Liver (tissue), 9 donors: ENCODE results near the gene GRK2. TPM values are rescaled to one million over a fixed set of nuclear protein-coding genes. Genes with fewer than 3 reads are reported as not detected.

Source experiments
- DNase-seq: peaks from one replicate; pipeline ENCODE4 v3.0.0-alpha.2; 2017; ENCODE audit warnings: low spot score
- H3K27ac ChIP-seq, 2 donors: one replicate each; pipeline ENCODE4 v1.7.0; 2013; ENCODE audit warnings: inconsistent platforms in 2 of 2, low read length in 2 of 2, control low read depth in 1 of 2, low read depth in 1 of 2, mild to moderate bottlenecking in 1 of 2
- H3K27me3 ChIP-seq, 4 donors: one replicate each; pipeline versions ENCODE4 v1.6.1 to v1.7.0; 2013; ENCODE audit warnings: low read length in 3 of 4, inconsistent platforms in 1 of 4, mild to moderate bottlenecking in 1 of 4, moderate library complexity in 1 of 4; ENCODE audit not compliant: control insufficient read depth in 4 of 4, insufficient read depth in 4 of 4
- H3K36me3 ChIP-seq, 4 donors: one replicate each; pipeline versions ENCODE4 v1.6.1 to v1.7.0; 2013; ENCODE audit warnings: low read length in 3 of 4, mild to moderate bottlenecking in 3 of 4, low read depth in 1 of 4, moderate library complexity in 1 of 4; ENCODE audit not compliant: control insufficient read depth in 4 of 4, insufficient read depth in 3 of 4
- H3K4me1 ChIP-seq, 4 donors: one replicate each; pipeline versions ENCODE4 v1.6.1 to v1.7.0; 2013; ENCODE audit warnings: low read length in 3 of 4, mild to moderate bottlenecking in 3 of 4, moderate library complexity in 1 of 4; ENCODE audit not compliant: control insufficient read depth in 4 of 4, insufficient read depth in 4 of 4
- H3K4me3 ChIP-seq, 3 donors: one replicate each; pipeline versions ENCODE4 v1.6.1 to v1.7.0; 2013; ENCODE audit warnings: low read length in 3 of 3, control low read depth in 1 of 3, low read depth in 1 of 3, mild to moderate bottlenecking in 1 of 3
- H3K9ac ChIP-seq, 2 donors: one replicate each; pipeline ENCODE4 v1.7.0; 2013; ENCODE audit warnings: low read length in 2 of 2, mild to moderate bottlenecking in 2 of 2, moderate library complexity in 2 of 2, control low read depth in 1 of 2, low read depth in 1 of 2
- H3K9me3 ChIP-seq, 4 donors: one replicate each; pipeline versions ENCODE4 v1.6.1 to v1.7.0; 2013; ENCODE audit warnings: low read length in 3 of 4; ENCODE audit not compliant: control insufficient read depth in 4 of 4
- EGR1 ChIP-seq, 2 donors: IDR thresholded peaks; 2 replicates each; pipeline ENCODE4 v1.6.1; 2016 to 2018; ENCODE audit warnings: antibody characterized with exemption in 2 of 2, low read depth in 2 of 2
- FOXA1 ChIP-seq: IDR thresholded peaks from 2 replicates; pipeline ENCODE4 v1.6.1; 2016; ENCODE audit warnings: antibody characterized with exemption
- FOXA2 ChIP-seq: IDR thresholded peaks from 2 replicates; pipeline ENCODE4 v1.6.1; 2016; ENCODE audit warnings: antibody characterized with exemption
- GABPA ChIP-seq, 2 donors: IDR thresholded peaks in 1 of 2; conservative IDR thresholded peaks in 1 of 2; 2 replicates each; pipeline ENCODE4 v1.6.1; 2016; ENCODE audit warnings: antibody characterized with exemption in 2 of 2, mild to moderate bottlenecking in 1 of 2, moderate library complexity in 1 of 2
- HNF4A ChIP-seq, 2 donors: conservative IDR thresholded peaks; 2 replicates each; pipeline ENCODE4 v1.6.1; 2016; ENCODE audit warnings: antibody characterized with exemption in 2 of 2, mild to moderate bottlenecking in 2 of 2
- HNF4G ChIP-seq: IDR thresholded peaks from 2 replicates; pipeline ENCODE4 v1.6.1; 2016; ENCODE audit warnings: antibody characterized with exemption
- JUND ChIP-seq, 2 donors: IDR thresholded peaks; 2 replicates each; pipeline ENCODE4 v1.6.1; 2016; ENCODE audit warnings: antibody characterized with exemption in 2 of 2
- NR2F2 ChIP-seq: IDR thresholded peaks from 2 replicates; pipeline ENCODE4 v1.6.1; 2016; ENCODE audit warnings: antibody characterized with exemption
- RAD21 ChIP-seq, 2 donors: IDR thresholded peaks; 2 replicates each; pipeline ENCODE4 v1.6.1; 2016; ENCODE audit warnings: antibody characterized with exemption in 2 of 2, mild to moderate bottlenecking in 2 of 2
- RXRA ChIP-seq, 2 donors: IDR thresholded peaks; 2 replicates each; pipeline ENCODE4 v1.6.1; 2017 to 2018; ENCODE audit warnings: antibody characterized with exemption in 2 of 2, mild to moderate bottlenecking in 1 of 2
- SP1 ChIP-seq: IDR thresholded peaks from 2 replicates; pipeline ENCODE4 v1.6.1; 2018; ENCODE audit warnings: antibody characterized with exemption, mild to moderate bottlenecking
- TAF1 ChIP-seq: conservative IDR thresholded peaks from 2 replicates; pipeline ENCODE4 v1.6.1; 2016; ENCODE audit warnings: antibody characterized with exemption, mild to moderate bottlenecking
- YY1 ChIP-seq: IDR thresholded peaks from 2 replicates; pipeline ENCODE4 v1.6.1; 2016; ENCODE audit warnings: antibody characterized with exemption, mild to moderate bottlenecking
- WGBS: extraction: QIAGEN DNeasy Blood & Tissue Kit; methylation state at CpG from one replicate; pipeline ENCODE4 v1.1.7; 2013; 5-methylcytosine and 5-hydroxymethylcytosine counted together
- polyA plus RNA-seq, 2 donors: library from polyadenylated mRNA; stranded (reverse) in 1 of 2; unstranded in 1 of 2; fragments of 200-250 nt in 1 of 2; fragments of >200 nt in 1 of 2; fragmentation: Nextera tagmentation in 1 of 2; extraction: Ambion mirVana in 1 of 2; gene quantifications; one replicate each; pipeline versions ENCODE4 v1.2.1 to v1.2.3, GENCODE V29; 2013 to 2015
- total RNA-seq, 2 donors: library from RNA; depleted of rRNA; stranded (reverse); fragments of >200 nt; gene quantifications; one replicate each; pipeline ENCODE4 v1.2.3, GENCODE V29; 2014
- TF ChIP-seq, protein P1 (sequence below): IDR thresholded peaks from 2 replicates; pipeline ENCODE4 v1.6.1; 2016; ENCODE audit warnings: antibody characterized with exemption
- TF ChIP-seq, protein P2 (sequence below): IDR thresholded peaks from 2 replicates; pipeline ENCODE4 v1.6.1; 2016; ENCODE audit warnings: antibody characterized with exemption
- TF ChIP-seq, protein P3 (sequence below): IDR thresholded peaks from 2 replicates; pipeline ENCODE4 v1.6.1; 2016; ENCODE audit warnings: antibody characterized with exemption
- TF ChIP-seq, protein P4 (sequence below): fragments of 150-350 bp; IDR thresholded peaks from 2 replicates; pipeline ENCODE4 v1.5.1; 2017; ENCODE audit warnings: improper control_type of control experiment, low read depth, low read length; ENCODE audit not compliant: missing input control
- TF ChIP-seq, protein P5 (sequence below): IDR thresholded peaks from 2 replicates; pipeline ENCODE4 v1.6.1; 2016; ENCODE audit warnings: antibody characterized with exemption, mild to moderate bottlenecking
- donor health status: healthy.
- donor health status: healthy.
- donor health status: healthy.
- donor health status: healthy.
- donor health status: healthy.

The GRK2 gene
- total and polyA plus RNA-seq, 4 donors: 13.4 to 41.4 (median 31.7) TPM

DNA sequence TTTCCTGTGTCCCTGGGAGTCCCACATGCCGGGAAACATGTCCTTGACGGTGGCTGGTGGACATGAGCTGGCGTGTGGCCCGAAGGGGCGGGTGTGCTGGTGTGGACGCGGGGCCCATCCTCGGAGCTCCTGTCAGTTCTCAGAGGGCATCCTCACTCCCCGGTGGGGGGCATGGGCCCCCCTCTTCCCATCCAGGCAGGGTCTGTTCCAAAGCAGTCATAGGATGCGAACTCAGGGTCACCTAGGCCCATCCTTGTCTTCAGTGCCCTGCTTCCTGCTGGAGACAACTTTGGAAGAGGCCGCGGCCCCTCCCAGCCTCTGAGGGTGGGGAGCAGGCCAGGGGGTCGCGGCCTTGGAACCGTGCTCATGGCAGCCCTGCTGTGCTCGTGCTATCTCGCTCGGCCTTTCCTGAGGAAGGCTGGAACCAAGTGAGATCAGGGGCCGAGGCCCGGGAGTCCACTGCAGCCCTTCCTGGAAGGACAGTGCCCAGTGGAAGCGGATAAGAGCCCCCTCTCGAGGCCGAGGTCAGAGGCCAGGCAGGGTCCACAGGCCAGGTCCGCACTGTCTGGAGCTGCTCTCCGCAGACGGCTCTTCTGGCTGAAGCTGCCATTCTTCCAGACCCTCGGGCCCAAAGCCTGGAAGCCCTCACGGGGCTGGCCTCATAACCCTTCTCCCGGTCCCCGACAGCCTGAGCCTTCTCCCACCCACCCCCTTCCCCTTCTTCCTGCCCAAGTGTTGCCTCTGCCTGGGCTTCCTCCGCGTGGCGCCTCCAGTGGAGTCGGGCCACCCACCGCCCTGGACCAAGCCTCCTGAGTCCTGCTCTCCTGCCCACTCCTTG, 8.7 kb downstream of the GRK2 start:
- H3K36me3 ChIP-seq: peaks cover 4 to 9% (median 7%) of the 10 kb centered on the region in 4 donors
- peak overlapping the region; percentile 43 to 67 for H3K27ac ChIP-seq
- H3K27me3 ChIP-seq: no peaks in the 10 kb centered on the region
- no peak for DNase-seq
- WGBS: 65% methylated on average over 35 of the region's 35 CpGs
- H3K4me1 ChIP-seq: peaks cover 10 to 71% (median 28%) of the 10 kb centered on the region in 4 donors
- no peak overlapping the region for H3K9ac ChIP-seq
- no peak for TF ChIP-seq JUND (IDR thresholded peaks at IDR 0.05)
- TF ChIP-seq TAF1: no peak
- TF ChIP-seq FOXA1: no peak
- TF ChIP-seq NR2F2: peak; percentile 100
- TF ChIP-seq, protein P1, sequence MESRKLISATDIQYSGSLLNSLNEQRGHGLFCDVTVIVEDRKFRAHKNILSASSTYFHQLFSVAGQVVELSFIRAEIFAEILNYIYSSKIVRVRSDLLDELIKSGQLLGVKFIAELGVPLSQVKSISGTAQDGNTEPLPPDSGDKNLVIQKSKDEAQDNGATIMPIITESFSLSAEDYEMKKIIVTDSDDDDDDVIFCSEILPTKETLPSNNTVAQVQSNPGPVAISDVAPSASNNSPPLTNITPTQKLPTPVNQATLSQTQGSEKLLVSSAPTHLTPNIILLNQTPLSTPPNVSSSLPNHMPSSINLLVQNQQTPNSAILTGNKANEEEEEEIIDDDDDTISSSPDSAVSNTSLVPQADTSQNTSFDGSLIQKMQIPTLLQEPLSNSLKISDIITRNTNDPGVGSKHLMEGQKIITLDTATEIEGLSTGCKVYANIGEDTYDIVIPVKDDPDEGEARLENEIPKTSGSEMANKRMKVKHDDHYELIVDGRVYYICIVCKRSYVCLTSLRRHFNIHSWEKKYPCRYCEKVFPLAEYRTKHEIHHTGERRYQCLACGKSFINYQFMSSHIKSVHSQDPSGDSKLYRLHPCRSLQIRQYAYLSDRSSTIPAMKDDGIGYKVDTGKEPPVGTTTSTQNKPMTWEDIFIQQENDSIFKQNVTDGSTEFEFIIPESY: no peak
- peak; percentile 73 to 84 for TF ChIP-seq RXRA (IDR thresholded peaks at IDR 0.05)
- TF ChIP-seq EGR1 (IDR thresholded peaks at IDR 0.05; ENCODE audit: low read depth in 2 of 2): no peak
- no peak for TF ChIP-seq GABPA (IDR thresholded peaks at IDR 0.05 in 1 of 2, conservative IDR thresholded peaks at IDR 0.05 in 1 of 2)
- no peak for TF ChIP-seq RAD21 (IDR thresholded peaks at IDR 0.05)
- no peak for TF ChIP-seq SP1
- TF ChIP-seq, protein P2, sequence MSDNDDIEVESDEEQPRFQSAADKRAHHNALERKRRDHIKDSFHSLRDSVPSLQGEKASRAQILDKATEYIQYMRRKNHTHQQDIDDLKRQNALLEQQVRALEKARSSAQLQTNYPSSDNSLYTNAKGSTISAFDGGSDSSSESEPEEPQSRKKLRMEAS: peak; percentile 47
- TF ChIP-seq, protein P3, sequence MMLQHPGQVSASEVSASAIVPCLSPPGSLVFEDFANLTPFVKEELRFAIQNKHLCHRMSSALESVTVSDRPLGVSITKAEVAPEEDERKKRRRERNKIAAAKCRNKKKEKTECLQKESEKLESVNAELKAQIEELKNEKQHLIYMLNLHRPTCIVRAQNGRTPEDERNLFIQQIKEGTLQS: no peak
- TF ChIP-seq FOXA2: no peak
- TF ChIP-seq, protein P4, sequence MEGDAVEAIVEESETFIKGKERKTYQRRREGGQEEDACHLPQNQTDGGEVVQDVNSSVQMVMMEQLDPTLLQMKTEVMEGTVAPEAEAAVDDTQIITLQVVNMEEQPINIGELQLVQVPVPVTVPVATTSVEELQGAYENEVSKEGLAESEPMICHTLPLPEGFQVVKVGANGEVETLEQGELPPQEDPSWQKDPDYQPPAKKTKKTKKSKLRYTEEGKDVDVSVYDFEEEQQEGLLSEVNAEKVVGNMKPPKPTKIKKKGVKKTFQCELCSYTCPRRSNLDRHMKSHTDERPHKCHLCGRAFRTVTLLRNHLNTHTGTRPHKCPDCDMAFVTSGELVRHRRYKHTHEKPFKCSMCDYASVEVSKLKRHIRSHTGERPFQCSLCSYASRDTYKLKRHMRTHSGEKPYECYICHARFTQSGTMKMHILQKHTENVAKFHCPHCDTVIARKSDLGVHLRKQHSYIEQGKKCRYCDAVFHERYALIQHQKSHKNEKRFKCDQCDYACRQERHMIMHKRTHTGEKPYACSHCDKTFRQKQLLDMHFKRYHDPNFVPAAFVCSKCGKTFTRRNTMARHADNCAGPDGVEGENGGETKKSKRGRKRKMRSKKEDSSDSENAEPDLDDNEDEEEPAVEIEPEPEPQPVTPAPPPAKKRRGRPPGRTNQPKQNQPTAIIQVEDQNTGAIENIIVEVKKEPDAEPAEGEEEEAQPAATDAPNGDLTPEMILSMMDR: no peak
- TF ChIP-seq YY1: no peak
- TF ChIP-seq, protein P5, sequence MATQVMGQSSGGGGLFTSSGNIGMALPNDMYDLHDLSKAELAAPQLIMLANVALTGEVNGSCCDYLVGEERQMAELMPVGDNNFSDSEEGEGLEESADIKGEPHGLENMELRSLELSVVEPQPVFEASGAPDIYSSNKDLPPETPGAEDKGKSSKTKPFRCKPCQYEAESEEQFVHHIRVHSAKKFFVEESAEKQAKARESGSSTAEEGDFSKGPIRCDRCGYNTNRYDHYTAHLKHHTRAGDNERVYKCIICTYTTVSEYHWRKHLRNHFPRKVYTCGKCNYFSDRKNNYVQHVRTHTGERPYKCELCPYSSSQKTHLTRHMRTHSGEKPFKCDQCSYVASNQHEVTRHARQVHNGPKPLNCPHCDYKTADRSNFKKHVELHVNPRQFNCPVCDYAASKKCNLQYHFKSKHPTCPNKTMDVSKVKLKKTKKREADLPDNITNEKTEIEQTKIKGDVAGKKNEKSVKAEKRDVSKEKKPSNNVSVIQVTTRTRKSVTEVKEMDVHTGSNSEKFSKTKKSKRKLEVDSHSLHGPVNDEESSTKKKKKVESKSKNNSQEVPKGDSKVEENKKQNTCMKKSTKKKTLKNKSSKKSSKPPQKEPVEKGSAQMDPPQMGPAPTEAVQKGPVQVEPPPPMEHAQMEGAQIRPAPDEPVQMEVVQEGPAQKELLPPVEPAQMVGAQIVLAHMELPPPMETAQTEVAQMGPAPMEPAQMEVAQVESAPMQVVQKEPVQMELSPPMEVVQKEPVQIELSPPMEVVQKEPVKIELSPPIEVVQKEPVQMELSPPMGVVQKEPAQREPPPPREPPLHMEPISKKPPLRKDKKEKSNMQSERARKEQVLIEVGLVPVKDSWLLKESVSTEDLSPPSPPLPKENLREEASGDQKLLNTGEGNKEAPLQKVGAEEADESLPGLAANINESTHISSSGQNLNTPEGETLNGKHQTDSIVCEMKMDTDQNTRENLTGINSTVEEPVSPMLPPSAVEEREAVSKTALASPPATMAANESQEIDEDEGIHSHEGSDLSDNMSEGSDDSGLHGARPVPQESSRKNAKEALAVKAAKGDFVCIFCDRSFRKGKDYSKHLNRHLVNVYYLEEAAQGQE: no peak
- no peak for TF ChIP-seq HNF4G
- no peak for TF ChIP-seq HNF4A (conservative IDR thresholded peaks at IDR 0.05)
- no peak overlapping the region for H3K4me3 ChIP-seq
- H3K9me3 ChIP-seq: no peaks in the 10 kb centered on the region
